ENCODE data around the gene TNN. TPM values are rescaled to one million over a fixed set of nuclear protein-coding genes. Genes with fewer than 3 reads are reported as not detected.

TNN gene, protein sequence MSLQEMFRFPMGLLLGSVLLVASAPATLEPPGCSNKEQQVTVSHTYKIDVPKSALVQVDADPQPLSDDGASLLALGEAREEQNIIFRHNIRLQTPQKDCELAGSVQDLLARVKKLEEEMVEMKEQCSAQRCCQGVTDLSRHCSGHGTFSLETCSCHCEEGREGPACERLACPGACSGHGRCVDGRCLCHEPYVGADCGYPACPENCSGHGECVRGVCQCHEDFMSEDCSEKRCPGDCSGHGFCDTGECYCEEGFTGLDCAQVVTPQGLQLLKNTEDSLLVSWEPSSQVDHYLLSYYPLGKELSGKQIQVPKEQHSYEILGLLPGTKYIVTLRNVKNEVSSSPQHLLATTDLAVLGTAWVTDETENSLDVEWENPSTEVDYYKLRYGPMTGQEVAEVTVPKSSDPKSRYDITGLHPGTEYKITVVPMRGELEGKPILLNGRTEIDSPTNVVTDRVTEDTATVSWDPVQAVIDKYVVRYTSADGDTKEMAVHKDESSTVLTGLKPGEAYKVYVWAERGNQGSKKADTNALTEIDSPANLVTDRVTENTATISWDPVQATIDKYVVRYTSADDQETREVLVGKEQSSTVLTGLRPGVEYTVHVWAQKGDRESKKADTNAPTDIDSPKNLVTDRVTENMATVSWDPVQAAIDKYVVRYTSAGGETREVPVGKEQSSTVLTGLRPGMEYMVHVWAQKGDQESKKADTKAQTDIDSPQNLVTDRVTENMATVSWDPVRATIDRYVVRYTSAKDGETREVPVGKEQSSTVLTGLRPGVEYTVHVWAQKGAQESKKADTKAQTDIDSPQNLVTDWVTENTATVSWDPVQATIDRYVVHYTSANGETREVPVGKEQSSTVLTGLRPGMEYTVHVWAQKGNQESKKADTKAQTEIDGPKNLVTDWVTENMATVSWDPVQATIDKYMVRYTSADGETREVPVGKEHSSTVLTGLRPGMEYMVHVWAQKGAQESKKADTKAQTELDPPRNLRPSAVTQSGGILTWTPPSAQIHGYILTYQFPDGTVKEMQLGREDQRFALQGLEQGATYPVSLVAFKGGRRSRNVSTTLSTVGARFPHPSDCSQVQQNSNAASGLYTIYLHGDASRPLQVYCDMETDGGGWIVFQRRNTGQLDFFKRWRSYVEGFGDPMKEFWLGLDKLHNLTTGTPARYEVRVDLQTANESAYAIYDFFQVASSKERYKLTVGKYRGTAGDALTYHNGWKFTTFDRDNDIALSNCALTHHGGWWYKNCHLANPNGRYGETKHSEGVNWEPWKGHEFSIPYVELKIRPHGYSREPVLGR (N-terminal part only)
- total RNA-seq = not detected in 2 replicates

DNA sequence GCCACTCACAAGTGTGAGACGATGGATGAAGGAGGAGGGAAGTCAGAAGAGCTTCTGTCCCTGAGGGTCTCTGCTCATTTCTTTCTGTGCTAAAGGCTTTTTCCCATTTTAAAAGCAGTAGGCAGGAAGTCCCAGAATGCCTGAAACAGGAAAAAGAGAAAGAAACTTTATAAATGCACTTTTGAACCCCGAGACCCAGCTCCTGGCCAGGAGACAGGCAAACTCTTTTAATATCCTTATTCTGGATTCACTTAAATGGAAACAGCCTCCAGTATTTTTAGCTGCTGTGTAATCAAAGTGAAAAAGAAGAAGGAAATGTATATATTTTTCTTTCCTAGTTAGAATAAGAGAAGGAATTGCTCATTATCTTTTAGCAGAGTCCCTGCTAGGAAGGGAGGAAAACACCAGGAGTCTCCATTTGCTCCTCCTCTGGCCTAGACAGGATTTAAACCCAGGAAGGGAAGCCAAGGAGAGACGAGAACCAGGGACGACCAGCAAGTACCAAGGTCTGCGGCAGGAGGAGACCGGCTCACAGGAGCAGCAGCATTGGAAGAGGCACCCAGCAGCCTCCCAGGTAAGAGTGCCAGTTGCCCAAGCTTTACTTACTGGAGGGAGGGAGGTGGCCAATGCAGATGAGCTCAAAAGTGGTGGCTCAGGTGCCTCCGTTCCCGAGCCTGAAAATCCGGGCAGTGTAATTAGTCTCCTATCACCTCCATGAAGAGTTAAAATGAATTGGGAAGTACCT is at the start of gene TNN:
TSS of gene TNN (plus strand) at position 472 of the 745 bp plus-strand sequence. CDS start 9,586 bp downstream, outside the sequence.

DNA sequence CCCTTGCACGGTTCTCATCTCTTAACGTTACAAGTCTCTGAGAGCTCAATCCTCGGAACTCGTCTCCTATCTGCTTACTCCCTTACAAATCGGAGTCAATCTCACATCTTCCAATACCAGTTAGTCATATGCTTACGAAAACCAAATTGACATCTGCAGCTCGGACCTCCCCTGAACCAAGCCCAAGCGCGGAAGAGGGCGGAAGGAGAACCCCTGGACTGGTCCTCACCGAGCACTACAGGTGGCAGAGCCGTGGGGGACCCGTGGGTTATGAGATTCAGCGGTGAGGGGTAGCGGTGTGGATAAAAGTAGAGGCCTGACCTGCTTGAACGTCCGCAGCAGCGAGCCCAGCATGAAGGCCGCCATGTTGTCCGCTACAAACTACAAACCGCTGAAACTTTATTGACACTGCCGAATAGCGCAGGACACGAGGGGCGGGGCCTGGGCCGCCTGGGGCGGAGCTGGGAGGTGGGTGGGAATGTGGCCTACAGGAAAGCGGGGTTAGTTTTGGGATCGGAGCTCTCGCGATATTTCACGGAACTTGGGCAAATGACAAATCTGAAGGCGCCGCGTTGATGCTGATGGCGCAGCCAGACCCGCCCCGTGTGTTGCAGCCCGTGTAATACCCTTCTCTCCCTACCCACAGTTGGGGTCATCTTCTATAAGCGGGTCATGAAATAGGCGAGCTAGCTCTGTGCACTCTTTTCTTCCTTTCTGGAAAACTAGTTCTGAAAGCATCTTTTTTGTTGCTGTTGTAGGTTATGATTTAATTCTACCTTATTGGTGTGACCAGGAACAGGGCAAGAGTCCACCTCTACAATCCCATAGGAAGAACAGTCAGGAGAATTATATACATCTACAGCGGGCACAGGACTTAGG is 44.4 kb upstream of the TNN start, which contains the start of gene MRPS14:
TSS of gene MRPS14 (minus strand) at position 383 of the 879 bp plus-strand sequence. CDS start at position 366, 17 bp downstream.

DNA sequence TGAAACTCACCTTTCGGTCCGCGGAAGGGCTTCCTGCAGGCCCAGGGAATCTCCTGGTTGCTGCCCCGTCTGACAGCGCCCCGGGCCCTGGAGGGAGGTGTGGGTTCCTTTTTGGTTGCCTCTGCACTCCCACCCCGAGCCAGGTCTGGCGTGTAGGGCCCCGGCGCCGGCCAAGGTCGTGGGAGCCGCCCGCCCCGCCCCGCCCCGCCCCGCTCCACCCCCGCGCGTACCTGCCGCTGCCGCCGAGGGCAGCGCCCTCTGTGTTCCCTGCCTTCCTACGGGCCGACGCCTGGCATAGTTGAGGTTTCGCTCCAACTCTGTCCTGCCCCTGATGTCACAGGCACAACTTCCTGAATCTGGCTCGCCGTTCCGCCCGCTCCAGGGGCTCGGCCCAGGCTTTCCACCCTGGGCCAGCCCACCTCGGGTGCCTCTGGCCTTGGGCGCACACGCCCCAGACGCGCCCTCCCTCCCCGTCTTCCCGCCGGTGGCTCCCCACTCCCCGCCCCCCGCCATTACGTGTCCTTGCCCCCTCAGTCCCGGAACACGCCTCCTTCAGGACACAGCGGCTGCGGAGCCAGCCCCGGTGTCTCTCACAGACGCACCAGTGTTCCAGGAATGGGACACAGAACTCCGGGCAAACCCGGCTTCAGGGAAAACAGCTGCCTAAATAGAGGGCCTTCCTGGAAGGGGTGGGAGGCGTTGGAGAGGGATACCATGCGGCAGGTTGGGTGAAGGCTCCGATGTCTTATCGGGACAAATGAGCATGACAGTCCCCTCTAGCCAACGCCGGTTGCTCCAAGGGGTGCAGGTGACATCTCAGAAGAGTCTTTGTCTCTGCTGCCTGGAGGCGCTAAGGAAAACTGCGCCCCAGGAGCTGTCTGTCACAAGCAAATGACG is 125.2 kb downstream of the TNN start, which contains the start of gene KIAA0040:
TSS of gene KIAA0040 (minus strand) at position 147 of the 897 bp plus-strand sequence. CDS start 31,763 bp downstream, outside the sequence.

Small RNA genes within 50 kb of the gene (small RNA-seq; reads per million reads assigned to genes)
- not detected for gene RF00019

Other genes starting within 250 kb of the TNN start
- gene CACYBP, start 67.9 kb upstream of the TNN start, total RNA-seq = 58.8 and 74.0 TPM in 2 replicates
- gene MRPS14, start 44.4 kb upstream of the TNN start, total RNA-seq = 21.7 and 23.0 TPM in 2 replicates
- 1.3 and 2.8 TPM in 2 replicates for gene KIAA0040, start 124.9 kb downstream of the TNN start, total RNA-seq

Measured in articular chondrocyte of knee joint (primary cell).